Prostate gland (tissue), 2 donors: ENCODE measurements around the gene ASIP. TPM values are rescaled to one million over a fixed set of nuclear protein-coding genes. Genes with fewer than 3 reads are reported as not detected.

Experiments
- DNase-seq: peaks from one replicate; pipeline ENCODE4 v3.0.0-alpha.2; 2019; ENCODE audit warnings: low spot score
- H3K27ac ChIP-seq, 2 donors: fragments of 200-600 bp; sonication (generic); 2 replicates each; pipeline ENCODE4 v1.5.1; 2017 to 2019
- H3K27me3 ChIP-seq: fragments of 200-600 bp; sonication (generic); replicated peaks from 2 replicates; pipeline ENCODE4 v1.5.1; 2019; ENCODE audit not compliant: insufficient read depth
- H3K36me3 ChIP-seq, 2 donors: fragments of 200-600 bp; sonication (generic); 1 replicate in 1 of 2; 2 replicates in 1 of 2; pipeline versions ENCODE4 v1.5.1 to v1.8.1; 2017 to 2019
- H3K4me1 ChIP-seq: fragments of 200-600 bp; sonication (generic); replicated peaks from 2 replicates; pipeline ENCODE4 v1.5.1; 2019
- H3K4me3 ChIP-seq, 2 donors: fragments of 200-600 bp; sonication (generic); 2 replicates each; pipeline ENCODE4 v1.5.1; 2017 to 2019
- H3K9me3 ChIP-seq: fragments of 200-600 bp; sonication (generic); 2 replicates; pipeline ENCODE4 v1.5.1; 2017
- POLR2A ChIP-seq: fragments of 450-650 bp; IDR thresholded peaks from one replicate; pipeline ENCODE4 v1.6.1; 2016; ENCODE audit warnings: antibody characterized with exemption, mild to moderate bottlenecking
- POLR2AphosphoS5 ChIP-seq: sonication (generic); formaldehyde crosslinking; IDR thresholded peaks from one replicate; pipeline ENCODE4 v1.6.1; 2017; ENCODE audit warnings: antibody characterized with exemption
- WGBS: methylation state at CpG from one replicate; pipeline ENCODE4 v1.1.5; 2018; 5-methylcytosine and 5-hydroxymethylcytosine counted together
- intact Hi-C: fragments of 100-400 bp; cut with DNase I; formaldehyde crosslinking; loops from one replicate; pipeline ENCODE4 v1.14.2; 2022
- total RNA-seq, 2 donors: library from RNA; depleted of rRNA; stranded (reverse); fragments of >200 nt; gene quantifications; one replicate each; pipeline ENCODE4 v1.1.0, GENCODE V29; 2016
- TF ChIP-seq, protein P1 (sequence below), 4 experiments: fragments of 200-600 bp in 2 of 4; fragments of 450-650 bp in 2 of 4; sonication (generic) in 2 of 4; IDR thresholded peaks; 1 replicate in 3 of 4; 2 replicates in 1 of 4; pipeline ENCODE4 v1.5.1; 2016 to 2019; ENCODE audit warnings: antibody characterized with exemption in 4 of 4, mild to moderate bottlenecking in 2 of 4, moderate library complexity in 2 of 4

Gene ASIP
- total RNA-seq, 2 donors from 2014 or later = 3.6 TPM; not detected in 1

DNA sequence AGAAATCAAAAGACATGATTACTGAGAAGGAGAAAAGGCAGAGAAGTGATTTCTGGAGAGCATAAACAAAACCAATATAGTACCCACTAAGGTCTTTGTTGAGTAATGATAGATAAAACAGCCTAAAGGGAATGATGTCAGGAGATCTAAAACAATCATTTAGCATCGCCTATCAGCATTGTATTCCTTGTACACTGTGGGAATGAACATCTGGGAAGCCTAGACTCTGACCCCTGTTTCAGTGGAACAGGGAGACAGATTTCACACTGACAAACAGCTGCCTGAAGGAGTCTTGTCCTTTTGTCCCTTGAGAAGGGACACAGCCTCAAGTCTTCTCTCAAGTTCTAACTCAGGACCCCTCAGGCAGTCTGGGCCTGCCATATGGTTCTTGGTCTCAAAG is 1.7 kb downstream of the ASIP start:
- no peaks in the 10 kb centered on the region for H3K9me3 ChIP-seq
- H3K27ac ChIP-seq = no peak overlapping the region
- H3K36me3 ChIP-seq = no peaks in the 10 kb centered on the region
- no peak for DNase-seq
- WGBS = 95% methylated on average over 1 of the region's 1 CpG
- no peaks in the 10 kb centered on the region for H3K27me3 ChIP-seq
- no peaks in the 10 kb centered on the region for H3K4me1 ChIP-seq
- TF ChIP-seq POLR2AphosphoS5 (no peak), POLR2A (no peak)
- TF ChIP-seq, protein P1, sequence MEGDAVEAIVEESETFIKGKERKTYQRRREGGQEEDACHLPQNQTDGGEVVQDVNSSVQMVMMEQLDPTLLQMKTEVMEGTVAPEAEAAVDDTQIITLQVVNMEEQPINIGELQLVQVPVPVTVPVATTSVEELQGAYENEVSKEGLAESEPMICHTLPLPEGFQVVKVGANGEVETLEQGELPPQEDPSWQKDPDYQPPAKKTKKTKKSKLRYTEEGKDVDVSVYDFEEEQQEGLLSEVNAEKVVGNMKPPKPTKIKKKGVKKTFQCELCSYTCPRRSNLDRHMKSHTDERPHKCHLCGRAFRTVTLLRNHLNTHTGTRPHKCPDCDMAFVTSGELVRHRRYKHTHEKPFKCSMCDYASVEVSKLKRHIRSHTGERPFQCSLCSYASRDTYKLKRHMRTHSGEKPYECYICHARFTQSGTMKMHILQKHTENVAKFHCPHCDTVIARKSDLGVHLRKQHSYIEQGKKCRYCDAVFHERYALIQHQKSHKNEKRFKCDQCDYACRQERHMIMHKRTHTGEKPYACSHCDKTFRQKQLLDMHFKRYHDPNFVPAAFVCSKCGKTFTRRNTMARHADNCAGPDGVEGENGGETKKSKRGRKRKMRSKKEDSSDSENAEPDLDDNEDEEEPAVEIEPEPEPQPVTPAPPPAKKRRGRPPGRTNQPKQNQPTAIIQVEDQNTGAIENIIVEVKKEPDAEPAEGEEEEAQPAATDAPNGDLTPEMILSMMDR (IDR thresholded peaks at IDR 0.05) = no peak
- H3K4me3 ChIP-seq = no peak overlapping the region
- intact Hi-C loops = no loop called here

DNA sequence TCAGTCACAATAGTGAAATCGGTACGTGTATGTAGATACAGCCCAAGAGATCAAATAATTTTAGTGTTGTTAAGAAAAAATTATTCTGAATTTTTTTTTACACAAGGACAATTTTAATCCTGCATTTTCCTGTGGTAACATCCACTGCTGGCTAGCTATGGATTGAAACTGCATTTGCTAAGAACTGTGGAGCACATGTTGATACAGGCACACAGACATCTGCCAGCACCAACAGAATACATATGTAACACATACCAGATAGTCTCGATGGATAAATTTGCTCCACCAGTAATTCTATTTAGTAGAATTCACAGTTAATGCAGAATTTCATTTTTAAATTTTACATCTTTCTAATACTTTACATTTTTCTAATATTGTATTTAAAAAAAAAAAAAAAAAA is 2.2 kb downstream of the ASIP start:
- Histone ChIP-seq H3K4me3 (no peak overlapping the region), H3K36me3 (no peaks in the 10 kb centered on the region), H3K27me3 (no peaks in the 10 kb centered on the region), H3K4me1 (no peaks in the 10 kb centered on the region), H3K9me3 (no peaks in the 10 kb centered on the region), H3K27ac (no peak overlapping the region)
- 74% methylated on average over 3 of the region's 3 CpGs for WGBS
- no peak for TF ChIP-seq POLR2A
- TF ChIP-seq, protein P1 (IDR thresholded peaks at IDR 0.05) = no peak
- TF ChIP-seq POLR2AphosphoS5 = no peak
- no peak for DNase-seq
- intact Hi-C loops = no loop called here

DNA sequence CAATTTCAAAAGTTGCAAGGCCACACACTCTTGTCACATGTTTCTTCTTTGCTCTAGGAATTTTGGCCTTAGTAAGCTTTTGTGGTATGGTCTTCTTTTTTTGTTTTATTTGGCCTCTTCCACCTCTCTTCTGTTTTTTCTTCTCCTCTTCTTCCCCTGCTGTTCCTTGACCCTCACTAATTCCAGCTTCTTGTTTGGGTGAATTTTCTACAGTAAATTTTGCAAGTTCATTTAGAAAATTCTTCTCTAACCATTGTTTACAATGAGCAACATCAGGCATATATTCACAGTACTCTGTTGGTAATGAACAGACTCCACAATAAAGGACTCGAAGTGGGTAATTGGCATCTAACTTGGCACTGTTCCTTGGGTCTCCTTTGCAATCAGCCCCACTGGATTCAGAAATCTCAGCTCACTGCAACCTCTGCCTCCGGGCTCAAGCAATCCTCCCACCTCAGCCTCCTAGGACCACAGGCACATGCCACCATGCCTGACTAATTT is 5.0 kb downstream of the ASIP start:
- TF ChIP-seq POLR2AphosphoS5 = no peak
- TF ChIP-seq, protein P1 (IDR thresholded peaks at IDR 0.05) = no peak
- TF ChIP-seq POLR2A = no peak
- no peak for DNase-seq
- no peaks in the 10 kb centered on the region for H3K36me3 ChIP-seq
- intact Hi-C loops = no loop called here
- no peak overlapping the region for H3K27ac ChIP-seq
- no peaks in the 10 kb centered on the region for H3K27me3 ChIP-seq
- H3K9me3 ChIP-seq = no peaks in the 10 kb centered on the region
- whole genome bisulfite sequencing = 87% methylated on average over 2 of the region's 2 CpGs
- no peaks in the 10 kb centered on the region for H3K4me1 ChIP-seq
- H3K4me3 ChIP-seq = no peak overlapping the region

- Histone ChIP-seq H3K36me3 (no peaks in the 10 kb centered on the region), H3K9me3 (no peaks in the 10 kb centered on the region), H3K4me1 (peaks cover 6% of the 10 kb centered on the region), H3K27me3 (no peaks in the 10 kb centered on the region), H3K4me3 (no peak overlapping the region), H3K27ac (no peak overlapping the region)
- TF ChIP-seq POLR2AphosphoS5 = no peak
- TF ChIP-seq POLR2A = no peak
- TF ChIP-seq, protein P1 (IDR thresholded peaks at IDR 0.05) = no peak
- intact Hi-C loops = no loop called here
- WGBS = 76% methylated on average over 6 of the region's 6 CpGs
- no peak for DNase-seq
These were observed 8.1 kb downstream of the ASIP start for GRCh38 chr20:34249291-34249690.

DNA sequence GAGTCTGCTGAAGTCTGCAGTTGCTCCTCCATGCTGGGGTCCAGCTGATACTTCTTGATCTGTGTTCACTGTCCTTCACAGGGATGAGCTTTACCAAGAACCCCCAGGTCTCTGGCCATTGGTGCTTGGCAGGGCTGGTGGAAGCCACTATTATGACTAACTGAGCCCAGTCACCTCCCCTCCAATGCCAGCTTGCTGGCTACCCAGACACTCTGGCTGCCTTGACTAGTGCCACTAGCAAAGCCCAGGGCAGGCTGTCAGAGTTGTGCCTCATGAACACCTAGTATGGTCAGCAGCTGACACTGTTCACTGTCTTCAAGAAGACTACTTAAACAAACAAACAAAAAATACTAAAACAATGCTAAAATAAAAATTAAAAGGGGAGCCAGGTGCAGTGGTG is 8.8 kb downstream of the ASIP start:
- intact Hi-C loops = no loop called here
- no peaks in the 10 kb centered on the region for H3K9me3 ChIP-seq
- TF ChIP-seq POLR2A (no peak), POLR2AphosphoS5 (no peak)
- TF ChIP-seq, protein P1 (IDR thresholded peaks at IDR 0.05) = no peak

More for the DNA sequence above, 8.8 kb downstream of the ASIP start:
- Histone ChIP-seq H3K4me3 (no peak overlapping the region), H3K36me3 (no peaks in the 10 kb centered on the region), H3K27me3 (no peaks in the 10 kb centered on the region), H3K27ac (no peak overlapping the region), H3K4me1 (peaks cover 6% of the 10 kb centered on the region)
- no peak for DNase-seq
